Thyroid gland (tissue), 4 donors: ENCODE data around the gene TFB1M.

Experiments used
- POLR2A ChIP-seq, 2 donors: fragments of 450-650 bp; IDR thresholded peaks; one replicate each; pipeline ENCODE4 v1.6.1; 2017; ENCODE audit warnings: antibody characterized with exemption in 2 of 2, mild to moderate bottlenecking in 2 of 2, moderate library complexity in 1 of 2
- TF ChIP-seq, protein P1 (sequence below), 6 experiments: fragments of 200-600 bp in 3 of 6; fragments of 450-650 bp in 3 of 6; sonication (generic) in 3 of 6; IDR thresholded peaks; one replicate each; pipeline ENCODE4 v1.5.1; 2016 to 2019; ENCODE audit warnings: antibody characterized with exemption in 6 of 6, mild to moderate bottlenecking in 2 of 6, inconsistent platforms in 1 of 6, moderate library complexity in 1 of 6

DNA sequence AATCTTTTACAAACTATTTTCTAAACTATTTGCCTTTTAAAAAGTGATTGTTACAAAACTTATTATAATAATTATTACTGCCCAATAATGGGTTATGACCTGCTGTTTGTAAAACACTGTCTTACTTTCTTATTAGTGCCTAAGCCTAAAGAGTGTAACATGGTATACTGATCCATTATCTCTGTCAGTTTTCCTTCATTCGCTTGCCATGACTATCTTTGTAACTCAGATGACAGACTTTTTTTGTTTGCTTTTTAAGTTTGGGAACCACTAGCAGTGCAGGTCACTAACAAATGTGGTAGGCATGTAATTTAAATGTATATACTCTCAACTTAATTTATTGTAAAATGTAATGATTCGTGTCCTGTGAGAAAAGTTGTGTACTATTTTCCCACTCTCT, 9.9 kb upstream of the TFB1M start:
- TF ChIP-seq POLR2A (IDR thresholded peaks at IDR 0.05) = no peak
- TF ChIP-seq, protein P1, sequence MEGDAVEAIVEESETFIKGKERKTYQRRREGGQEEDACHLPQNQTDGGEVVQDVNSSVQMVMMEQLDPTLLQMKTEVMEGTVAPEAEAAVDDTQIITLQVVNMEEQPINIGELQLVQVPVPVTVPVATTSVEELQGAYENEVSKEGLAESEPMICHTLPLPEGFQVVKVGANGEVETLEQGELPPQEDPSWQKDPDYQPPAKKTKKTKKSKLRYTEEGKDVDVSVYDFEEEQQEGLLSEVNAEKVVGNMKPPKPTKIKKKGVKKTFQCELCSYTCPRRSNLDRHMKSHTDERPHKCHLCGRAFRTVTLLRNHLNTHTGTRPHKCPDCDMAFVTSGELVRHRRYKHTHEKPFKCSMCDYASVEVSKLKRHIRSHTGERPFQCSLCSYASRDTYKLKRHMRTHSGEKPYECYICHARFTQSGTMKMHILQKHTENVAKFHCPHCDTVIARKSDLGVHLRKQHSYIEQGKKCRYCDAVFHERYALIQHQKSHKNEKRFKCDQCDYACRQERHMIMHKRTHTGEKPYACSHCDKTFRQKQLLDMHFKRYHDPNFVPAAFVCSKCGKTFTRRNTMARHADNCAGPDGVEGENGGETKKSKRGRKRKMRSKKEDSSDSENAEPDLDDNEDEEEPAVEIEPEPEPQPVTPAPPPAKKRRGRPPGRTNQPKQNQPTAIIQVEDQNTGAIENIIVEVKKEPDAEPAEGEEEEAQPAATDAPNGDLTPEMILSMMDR (IDR thresholded peaks at IDR 0.05) = no peak
